HG02885 (cell line): Measurements from ENCODE around the gene CHCHD5.

Experiments used
- ATAC-seq: cut with Tn5 transposase; IDR thresholded peaks from one replicate; pipeline ENCODE4 v1.9.1; 2021; ENCODE audit warnings: mild to moderate bottlenecking; ENCODE audit not compliant: unreplicated experiment, poor library complexity

The CHCHD5 gene

DNA sequence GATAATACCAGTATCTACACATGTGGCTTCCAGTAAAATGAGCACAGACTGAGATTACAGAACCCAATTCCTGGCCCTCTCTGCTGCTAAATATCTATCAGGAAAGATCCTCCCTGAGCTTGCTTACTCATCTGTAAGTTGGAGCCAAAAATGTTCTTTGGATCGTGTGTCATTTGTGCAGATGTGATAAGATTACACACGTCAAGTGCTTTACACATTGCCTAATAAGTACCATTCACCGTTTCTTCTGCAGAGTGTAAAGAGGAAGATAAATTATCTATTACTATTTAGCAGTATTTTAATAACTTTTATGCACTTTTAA is 38.1 kb downstream of the CHCHD5 start:
- ATAC-seq: no peak

DNA sequence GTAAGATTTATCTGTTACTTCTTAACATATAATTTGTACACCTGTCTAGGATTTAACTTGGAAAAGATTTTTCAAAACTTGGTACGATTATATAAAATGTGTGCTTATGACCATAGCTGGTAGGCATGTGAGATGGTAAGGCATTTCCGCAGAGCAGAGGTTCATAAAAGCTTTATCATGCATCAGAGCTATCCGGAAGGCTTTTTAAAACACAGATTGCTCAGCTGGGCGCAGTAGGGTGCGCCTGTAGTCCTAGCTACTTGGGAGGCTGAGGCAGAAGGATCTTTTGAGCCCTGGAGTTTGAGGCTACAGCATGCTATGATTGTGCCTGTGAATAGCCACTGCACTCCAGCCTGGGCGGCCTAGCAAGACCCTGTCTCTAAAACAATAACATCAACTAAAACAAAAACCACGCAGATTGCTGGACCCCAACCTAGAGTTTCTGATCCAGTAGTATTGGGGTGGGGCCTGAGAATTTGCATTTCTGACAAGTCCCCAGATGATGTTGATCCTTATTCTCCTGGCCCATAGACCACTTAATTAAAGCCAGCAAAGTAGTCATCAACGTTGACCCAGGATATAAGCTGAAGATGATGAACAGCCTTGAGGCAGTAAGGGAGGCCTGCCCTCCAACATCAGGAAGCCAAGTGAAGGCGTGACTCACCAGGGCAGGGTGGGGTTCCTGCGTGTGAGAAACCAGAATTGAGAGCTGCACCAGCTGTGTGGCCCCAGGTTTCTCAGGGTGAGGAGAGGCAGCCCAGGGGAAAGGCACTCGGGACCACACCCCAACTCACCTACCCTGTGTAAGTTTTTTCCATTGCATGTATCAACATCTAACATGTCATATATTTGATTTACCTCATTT is 39.7 kb downstream of the CHCHD5 start:
- peak; percentile 73 for ATAC-seq

DNA sequence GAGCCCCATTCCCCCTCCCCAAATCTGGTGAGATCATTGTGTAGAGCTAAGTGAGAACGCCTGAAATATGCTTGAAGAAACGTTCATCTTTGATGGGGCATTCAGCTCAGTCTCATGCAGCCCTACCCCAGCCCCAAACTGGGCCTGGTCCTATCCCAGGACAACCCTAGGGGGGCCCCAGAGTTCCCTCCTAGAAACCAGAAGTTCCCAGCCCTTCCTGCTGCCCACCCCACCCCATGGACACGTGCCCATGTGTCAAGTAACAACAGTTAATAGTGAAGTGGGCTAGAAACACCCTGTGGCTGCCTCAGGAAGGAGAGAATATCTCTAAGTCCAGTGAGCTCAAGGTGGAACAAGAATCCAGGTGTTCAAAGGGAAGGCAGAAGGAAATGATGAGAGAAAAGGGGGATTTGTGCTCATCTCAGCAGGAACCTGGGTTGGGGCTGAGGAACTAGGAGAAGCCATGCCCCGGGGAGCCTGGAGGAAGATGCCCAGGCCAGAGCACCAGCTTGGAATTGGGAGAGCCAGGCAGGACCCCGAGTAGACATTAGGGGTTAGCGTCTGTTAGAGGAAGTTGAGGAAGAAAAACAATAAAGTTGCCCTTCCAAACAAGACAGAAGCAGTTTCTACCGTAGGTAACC is 41.2 kb downstream of the CHCHD5 start:
- ATAC-seq: no peak

DNA sequence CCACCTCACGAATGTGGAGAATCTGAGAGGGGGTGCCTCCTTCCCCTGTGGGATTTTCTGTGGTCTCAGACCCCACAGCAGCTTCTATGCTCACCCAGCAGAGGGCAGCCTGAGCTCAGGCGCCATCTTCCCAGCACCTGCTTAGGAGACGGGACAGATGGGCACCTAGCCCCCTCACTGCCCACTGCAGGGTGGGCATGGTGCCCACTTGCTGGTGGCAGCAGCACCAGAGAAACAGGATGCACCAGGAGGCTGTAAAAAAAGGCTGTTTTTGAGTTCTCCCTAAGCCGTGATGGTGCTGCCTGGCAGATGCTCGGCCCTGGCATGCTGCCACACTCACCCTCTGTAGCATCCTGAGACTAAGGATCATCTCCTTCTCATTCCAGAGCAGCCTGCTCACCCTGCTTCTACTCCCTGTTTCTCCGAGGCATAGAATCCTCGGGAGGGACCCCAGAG is 42.2 kb downstream of the CHCHD5 start:
- peak; percentile 61 for ATAC-seq

GRCh38 chr2:112627060-112628040 is 42.9 kb downstream of the CHCHD5 start:
- ATAC-seq: no peak

DNA sequence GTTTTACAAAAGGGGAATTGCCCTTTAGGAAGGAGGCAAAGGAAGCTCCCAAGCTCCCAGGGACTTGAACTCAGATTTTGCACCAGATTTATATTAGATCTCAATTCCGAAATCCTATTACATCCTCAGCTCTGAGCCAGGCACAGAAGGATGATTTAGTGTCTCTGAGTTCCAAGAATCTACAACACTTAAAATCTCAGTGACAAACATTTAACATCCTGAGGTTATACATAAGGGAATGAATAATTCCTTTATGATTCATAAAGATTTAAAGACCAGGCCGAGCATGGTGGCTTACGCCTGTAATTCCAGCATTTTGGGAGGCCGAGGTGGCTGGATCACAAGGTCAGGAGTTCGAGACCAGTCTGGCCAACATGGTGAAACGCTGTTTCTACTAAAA is 44.8 kb downstream of the CHCHD5 start:
- no peak for ATAC-seq

DNA sequence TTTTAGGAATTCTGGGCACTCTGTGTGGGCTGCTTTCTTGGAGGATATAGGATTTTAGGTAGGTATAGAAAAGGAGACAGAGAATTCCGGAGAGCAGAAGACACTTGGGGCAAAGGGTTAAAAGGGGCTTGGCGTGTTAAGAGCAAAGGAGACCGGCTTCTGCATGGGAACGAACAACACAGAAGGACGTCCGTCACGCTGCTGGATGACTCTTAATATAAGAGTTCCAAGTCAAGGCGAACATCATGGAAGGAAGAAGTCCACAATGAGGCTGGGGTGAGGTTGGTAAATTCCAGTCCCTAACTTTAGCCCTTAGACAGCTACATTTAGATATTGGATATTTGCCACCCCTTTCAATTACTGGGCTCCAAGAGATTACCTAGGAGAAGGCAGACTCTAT is 45.4 kb downstream of the CHCHD5 start:
- ATAC-seq: no peak

GRCh38 chr2:112630268-112630667 is 45.9 kb downstream of the CHCHD5 start:
- ATAC-seq: no peak

GRCh38 chr2:112633708-112634107 is 49.3 kb downstream of the CHCHD5 start:
- no peak for ATAC-seq

DNA sequence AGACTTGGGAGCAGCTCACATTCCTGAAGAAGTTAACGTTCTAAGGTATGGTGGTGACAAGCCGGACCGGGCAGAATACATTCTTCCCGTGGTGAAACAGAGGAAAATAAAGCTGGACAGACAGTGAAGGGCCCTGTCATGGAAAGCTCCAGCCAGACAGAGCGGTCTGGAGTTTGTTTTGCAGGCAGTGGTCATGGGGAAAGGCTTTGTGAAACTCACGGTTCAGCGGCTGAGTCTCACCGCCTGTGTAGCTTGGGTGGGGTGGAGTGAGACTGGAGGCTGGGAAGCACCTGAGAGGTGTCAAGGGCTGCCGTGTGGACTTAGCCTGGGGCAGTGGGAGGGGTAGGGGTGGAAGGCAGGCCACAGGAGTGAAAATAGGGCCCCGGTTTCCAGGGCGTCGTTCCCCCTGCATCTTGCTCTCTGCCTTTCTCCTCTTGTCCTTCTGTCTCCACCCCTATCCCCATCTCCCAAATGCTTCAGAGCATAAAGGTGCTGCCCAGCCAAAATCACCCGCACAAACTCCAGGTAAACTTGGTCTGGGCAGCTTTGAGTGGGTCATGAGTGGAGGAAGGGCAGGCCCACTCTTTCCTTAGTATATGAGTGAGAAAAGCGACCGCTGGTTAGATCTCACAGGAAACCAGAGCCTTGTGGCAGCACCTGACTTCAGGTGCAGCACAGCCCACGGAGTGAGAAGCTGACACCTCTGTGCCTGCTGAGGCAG is 49.9 kb downstream of the CHCHD5 start:
- no peak for ATAC-seq

DNA sequence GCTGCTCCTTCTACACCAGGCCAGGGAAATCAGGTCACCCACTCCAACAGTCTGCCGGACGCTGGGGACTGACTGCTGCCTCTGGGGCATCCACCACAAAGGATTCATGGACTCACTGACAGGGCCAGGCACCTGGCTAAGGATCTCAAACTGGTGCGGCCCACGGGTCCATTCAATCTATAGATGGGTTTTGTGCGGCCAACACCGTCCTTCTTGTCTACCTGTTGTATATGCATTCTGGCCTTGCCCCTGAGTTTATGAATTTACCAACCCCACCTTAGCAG is 50.4 kb downstream of the CHCHD5 start:
- no peak for ATAC-seq

DNA sequence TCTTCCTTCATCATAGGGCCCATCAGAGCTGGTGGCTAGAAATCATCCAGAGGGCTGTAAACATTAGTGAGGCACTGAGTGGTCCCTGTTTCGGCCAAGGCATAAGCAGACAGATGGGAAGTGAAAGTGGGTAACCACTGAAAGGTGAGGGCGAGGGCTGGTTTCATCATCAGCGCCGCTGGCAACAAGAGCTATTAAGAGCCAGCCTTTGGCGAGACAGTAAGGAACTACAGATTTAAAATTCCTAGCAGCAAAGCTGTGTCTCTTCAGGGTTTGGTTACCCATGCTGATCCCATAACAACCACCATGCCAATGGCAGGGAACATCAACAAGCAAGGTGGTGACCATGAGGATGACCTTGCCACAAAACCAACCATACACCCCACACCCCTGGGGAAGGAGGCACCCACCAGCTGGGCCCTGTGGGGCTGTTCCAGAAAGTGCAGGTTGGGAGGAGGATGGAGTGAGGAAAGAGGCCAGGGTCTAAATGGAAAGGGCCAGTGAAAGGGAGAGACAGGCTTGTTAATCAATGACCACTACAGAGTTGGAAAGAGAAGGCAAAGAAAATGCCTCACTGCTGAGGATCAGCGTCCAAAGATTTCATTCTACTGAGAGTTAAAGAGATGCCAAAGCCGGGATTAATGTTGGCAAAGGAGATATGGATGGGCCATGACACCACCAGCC is 52.3 kb downstream of the CHCHD5 start:
- peak; percentile 87 for ATAC-seq

DNA sequence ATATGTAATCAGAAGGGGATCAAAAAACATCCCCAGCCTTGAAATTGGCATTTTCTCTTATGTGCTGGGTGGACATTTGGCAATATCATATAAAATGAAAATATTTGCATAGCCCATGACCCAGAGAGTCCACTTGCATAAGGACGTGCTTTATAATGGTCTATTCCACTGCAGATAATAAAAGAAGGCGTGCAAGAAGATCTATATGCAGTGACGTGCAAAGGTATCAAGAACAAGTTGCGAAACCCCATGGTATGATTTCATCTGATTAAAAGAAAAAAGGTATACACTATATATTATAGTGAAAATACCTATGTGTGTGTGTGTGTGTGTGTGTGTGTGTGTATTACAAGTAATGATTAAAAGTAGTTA is 52.9 kb downstream of the CHCHD5 start:
- ATAC-seq: no peak
